HepG2 (cell line): ENCODE results near the gene TRIP6. TPM values are rescaled to one million over a fixed set of nuclear protein-coding genes. Genes with fewer than 3 reads are reported as not detected.
A peak's percentile ranks its signal among the peaks of the same experiment; 100 is the strongest.

ENCODE experiments used
- ATAC-seq: fragments of 200-7000 bp; cut with Tn5 transposase; 3 replicates; pipeline ENCODE4 v1.9.1; 2020; ENCODE audit warnings: mild to moderate bottlenecking, moderate library complexity
- BruUV-seq: library from RNA; stranded (reverse); fragments of 400-500 nt; replicated peaks from 2 replicates; lab custom pipeline; 2021; lab: Mats Ljungman, UMichigan
- CTCF ChIA-PET: fragments of 300-600 bp; formaldehyde crosslinking; extraction: SDS; loops from one replicate; lab custom pipeline; 2021; ENCODE audit warnings: low total read pairs, inconsistent platforms, low intra/inter-chr PET ratio; lab: Yijun Ruan, JAX
- POLR2A ChIA-PET: fragments of 350-600 bp; sonication (Branson Sonifier 250); formaldehyde crosslinking; loops from one replicate; lab custom pipeline; 2020; ENCODE audit warnings: antibody characterized with exemption, inconsistent platforms; lab: Yijun Ruan, JAX
- DNase-seq: peaks from one replicate; pipeline ENCODE4 v3.0.0-alpha.2; 2015; ENCODE audit warnings: low spot score
- FAIRE-seq: peaks from 3 replicates; lab custom pipeline; 2011; peaks lifted over from hg19 to GRCh38; lab: Jason Lieb, UNC
- H2AFZ ChIP-seq: one replicate; pipeline ENCODE4 v1.6.1; 2011; ENCODE audit warnings: low read length, inconsistent platforms
- H3K27ac ChIP-seq: fragments of 300-600 bp; 3 replicates; pipeline ENCODE4 v1.8.0; 2011; ENCODE audit warnings: mixed run types, mild to moderate bottlenecking, mixed read lengths, low read length, inconsistent platforms; ENCODE audit not compliant: insufficient read depth; ENCODE audit errors: extremely low read length
- H3K27me3 ChIP-seq, 2 experiments: fragments of 200-600 bp in 1 of 2; 2 replicates in 1 of 2; 3 replicates in 1 of 2; pipeline versions ENCODE4 v1.6.0 to v1.8.0; 2011; ENCODE audit warnings: low read length in 2 of 2, mild to moderate bottlenecking in 2 of 2, moderate library complexity in 2 of 2, inconsistent platforms in 1 of 2; ENCODE audit not compliant: insufficient read depth in 2 of 2, control insufficient read depth in 1 of 2
- H3K36me3 ChIP-seq, 2 experiments: fragments of 200-600 bp in 1 of 2; replicated peaks in 1 of 2; 2 replicates in 1 of 2; 3 replicates in 1 of 2; pipeline versions ENCODE4 v1.5.1 to v1.8.0; 2011; ENCODE audit warnings: low read length in 2 of 2, inconsistent platforms in 1 of 2; ENCODE audit not compliant: insufficient read depth in 2 of 2, control insufficient read depth in 1 of 2
- H3K4me1 ChIP-seq: 2 replicates; pipeline ENCODE4 v1.5.1; 2012; ENCODE audit warnings: low read length, inconsistent platforms; ENCODE audit not compliant: insufficient read depth
- H3K4me2 ChIP-seq: 2 replicates; pipeline ENCODE4 v1.6.0; 2011; ENCODE audit warnings: low read depth, low read length, inconsistent platforms
- H3K4me3 ChIP-seq, 3 experiments: fragments of 200-600 bp in 1 of 3; sonication (generic), shearing (Covaris generic) in 1 of 3; replicated peaks in 1 of 3; 2 replicates each; pipeline ENCODE4 v1.5.1; 2011 to 2016; ENCODE audit warnings: low read length in 3 of 3, inconsistent platforms in 2 of 3, low read depth in 2 of 3, mild to moderate bottlenecking in 2 of 3, control low read depth in 1 of 3, mixed read lengths in 1 of 3; ENCODE audit not compliant: insufficient read depth in 1 of 3
- H3K79me2 ChIP-seq: one replicate; pipeline ENCODE4 v1.6.1; 2011; ENCODE audit warnings: low read length, inconsistent platforms; ENCODE audit not compliant: insufficient read depth
- H3K9ac ChIP-seq: 2 replicates; pipeline ENCODE4 v1.6.0; 2011; ENCODE audit warnings: mild to moderate bottlenecking, low read depth, low read length, inconsistent platforms; ENCODE audit not compliant: insufficient read depth
- H3K9me3 ChIP-seq: 2 replicates; pipeline ENCODE4 v1.5.1; 2012; ENCODE audit warnings: mild to moderate bottlenecking, low read length
- H4K20me1 ChIP-seq: 2 replicates; pipeline ENCODE4 v1.6.0; 2011; ENCODE audit warnings: inconsistent platforms, mild to moderate bottlenecking, low read length, moderate library complexity; ENCODE audit not compliant: insufficient read depth
- ARID3A ChIP-seq: IDR thresholded peaks from 2 replicates; pipeline ENCODE4 v1.6.1; 2012; ENCODE audit warnings: low read depth, low read length, improper control_type of control experiment
- BATF2 ChIP-seq: sonication (generic); formaldehyde crosslinking; IDR thresholded peaks from 2 replicates; pipeline ENCODE4 v1.8.0; 2022; ENCODE audit warnings: mild to moderate bottlenecking, missing genetic modification reagents, moderate library complexity
- CENPT ChIP-seq: sonication (generic); formaldehyde crosslinking; IDR thresholded peaks from 2 replicates; pipeline ENCODE4 v1.8.0; 2022; ENCODE audit warnings: low read depth, mild to moderate bottlenecking, moderate library complexity, missing genetic modification reagents
- JDP2 ChIP-seq: sonication (generic); formaldehyde crosslinking; IDR thresholded peaks from 2 replicates; pipeline ENCODE4 v1.8.1; 2022; ENCODE audit warnings: missing genetic modification reagents, borderline replicate concordance
- MED1 ChIP-seq: sonication (generic); formaldehyde crosslinking; IDR thresholded peaks from 2 replicates; pipeline ENCODE4 v1.4.0; 2020; ENCODE audit warnings: missing genetic modification reagents
- MTA1 ChIP-seq: sonication (generic); formaldehyde crosslinking; IDR thresholded peaks from 2 replicates; pipeline ENCODE4 v1.4.0; 2020; ENCODE audit warnings: missing genetic modification reagents, mild to moderate bottlenecking, borderline replicate concordance
- NAIF1 ChIP-seq: sonication (generic); formaldehyde crosslinking; IDR thresholded peaks from 2 replicates; pipeline ENCODE4 v1.5.0; 2020; ENCODE audit warnings: mild to moderate bottlenecking, missing genetic modification reagents, borderline replicate concordance
- NFE2L1 ChIP-seq: sonication (generic); formaldehyde crosslinking; IDR thresholded peaks from 2 replicates; pipeline ENCODE4 v1.4.0; 2020; ENCODE audit warnings: missing genetic modification reagents, mild to moderate bottlenecking, borderline replicate concordance
- NR0B2 ChIP-seq: sonication (generic); formaldehyde crosslinking; IDR thresholded peaks from 2 replicates; pipeline ENCODE4 v1.4.0; 2020; ENCODE audit warnings: mild to moderate bottlenecking, missing genetic modification reagents
- NR2C2 ChIP-seq: sonication (generic); formaldehyde crosslinking; IDR thresholded peaks from 2 replicates; pipeline ENCODE4 v1.4.0; 2020; ENCODE audit warnings: missing genetic modification reagents, mild to moderate bottlenecking, moderate library complexity, borderline replicate concordance
- REXO4 ChIP-seq: sonication (generic); formaldehyde crosslinking; IDR thresholded peaks from 2 replicates; pipeline ENCODE4 v1.8.0; 2022; ENCODE audit warnings: missing genetic modification reagents, mild to moderate bottlenecking, borderline replicate concordance
- SMYD3 ChIP-seq: sonication (generic); formaldehyde crosslinking; IDR thresholded peaks from 2 replicates; pipeline ENCODE4 v1.8.1; 2023; ENCODE audit warnings: mild to moderate bottlenecking, missing genetic modification reagents
- SRSF9 ChIP-seq: fragments of 200-400 bp; formaldehyde crosslinking; IDR thresholded peaks from 2 replicates; pipeline ENCODE4 v1.6.1; 2018; ENCODE audit warnings: borderline replicate concordance, mild to moderate bottlenecking, low read depth, low read length; ENCODE audit not compliant: insufficient read depth, poor library complexity, severe bottlenecking
- ZFP91 ChIP-seq: sonication (generic); formaldehyde crosslinking; IDR thresholded peaks from 2 replicates; pipeline ENCODE4 v1.9.0; 2022; ENCODE audit warnings: missing genetic modification reagents, mild to moderate bottlenecking, borderline replicate concordance
- ZNF496 ChIP-seq: sonication (generic); formaldehyde crosslinking; IDR thresholded peaks from 2 replicates; pipeline ENCODE4 v1.8.1; 2023; ENCODE audit warnings: mild to moderate bottlenecking, moderate library complexity, missing genetic modification reagents; ENCODE audit not compliant: insufficient replicate concordance
- ZNF709 ChIP-seq: sonication (generic); formaldehyde crosslinking; IDR thresholded peaks from 2 replicates; pipeline ENCODE4 v1.5.0; 2020; ENCODE audit warnings: mild to moderate bottlenecking, missing genetic modification reagents
- ZSCAN12 ChIP-seq: sonication (generic); formaldehyde crosslinking; IDR thresholded peaks from 2 replicates; pipeline ENCODE4 v1.9.0; 2021; ENCODE audit warnings: mild to moderate bottlenecking, missing genetic modification reagents
- ZSCAN21 ChIP-seq: sonication (generic); formaldehyde crosslinking; IDR thresholded peaks from 2 replicates; pipeline ENCODE4 v1.8.0; 2022; ENCODE audit warnings: mild to moderate bottlenecking, missing genetic modification reagents, moderate library complexity, borderline replicate concordance
- ZSCAN9 ChIP-seq: IDR thresholded peaks from 2 replicates; pipeline ENCODE4 v1.6.1; 2016; ENCODE audit warnings: borderline replicate concordance
- WGBS: methylation state at CpG from one replicate; pipeline ENCODE4 v1.1.6; 2017; ENCODE audit warnings: low lambda C conversion rate; 5-methylcytosine and 5-hydroxymethylcytosine counted together
- in situ Hi-C: cut with HindIII; loops from 2 replicates; pipeline ENCODE4 v1.10.0; 2017; ENCODE audit warnings: low pct_unique_long_range_greater_than_20kb; ENCODE audit not compliant: extremely low pct_ligation_motif_present
- intact Hi-C: fragments of 100-400 bp; cut with micrococcal nuclease; formaldehyde crosslinking; loops from one replicate; pipeline ENCODE4 v1.10.0; 2022; ENCODE audit not compliant: unreplicated experiment
- polyA plus RNA-seq, 8 experiments: library from polyadenylated mRNA; depleted of rRNA in 3 of 8; stranded (reverse) in 7 of 8; unstranded in 1 of 8; fragments of >200 nt; fragmentation: Illumina TruSeq in 4 of 8; extraction: Trizol in 4 of 8; gene quantifications; 2 replicates each; pipeline versions ENCODE4 v1.2.1 to v1.2.3, GENCODE V29; 2011 to 2016; ENCODE audit warnings: low read depth in 4 of 8, missing spikeins in 1 of 8, mixed read lengths in 1 of 8; ENCODE audit not compliant: insufficient read depth in 1 of 8
- total RNA-seq, 5 experiments: library from RNA; depleted of rRNA; stranded (reverse); fragments of >200 nt; fragmentation: Illumina TruSeq; extraction: Trizol; gene quantifications; 2 replicates each; pipeline ENCODE4 v1.2.3, GENCODE V29; 2016; ENCODE audit warnings: low read depth in 1 of 5

Gene TRIP6
- total and polyA plus RNA-seq, 2 of the 13 experiments (the other 11 are each of a cell fraction or from before 2014, with no cell fraction given): 0.34 to 0.38 TPM

GRCh38 chr7:100825751-100826513 lies 41.3 kb upstream of the TRIP6 start:
- BruUV-seq: TSS peak; percentile 61
- WGBS: 10% methylated on average over 17 of the region's 17 CpGs
- Histone ChIP-seq H3K9ac (peak overlapping the region; percentile 78), H3K4me2 (peak overlapping the region; percentile 95), H3K4me1 (peaks cover 55% of the 10 kb centered on the region), H3K27me3 (no peaks in the 10 kb centered on the region; a peak in 2 of 5 replicates), H3K4me3 (peak overlapping the region; percentile 81 to 90 (median 87)), H4K20me1 (peaks cover 13% of the 10 kb centered on the region; the same call in 1 of the 2 replicates), H3K79me2 (peaks cover 36% of the 10 kb centered on the region), H3K9me3 (no peaks in the 10 kb centered on the region), H3K27ac (peak overlapping the region; percentile 69), H3K36me3 (peaks cover 14 to 20% of the 10 kb centered on the region in 2 experiments; a peak in 3 of 5 replicates), H2AFZ (no peak overlapping the region)
- ChIA-PET POLR2A (interaction anchor here (1.3 to 4.1 kb wide), 3 partner anchors 11 to 26 kb away, joined by 6 to 69 read pairs (median 38); no protein-coding TSS in a partner anchor), CTCF (interaction anchor here (1.5 kb wide), 1 partner anchor 27 kb away, joined by 5 read pairs; no protein-coding TSS in a partner anchor)
- ATAC-seq: peak; percentile 36
- DNase-seq: peak; percentile 57
- in situ Hi-C loops: no loop called here
- FAIRE-seq: peak; percentile 18
- intact Hi-C loops: loop anchor here (1.0 kb wide), 1 partner anchor 25 kb away; no protein-coding TSS in a partner anchor
- TF ChIP-seq JDP2 (CRISPR knock-in tag) (no peak), CENPT (no peak), SMYD3 (CRISPR knock-in tag) (no peak), ZNF709 (CRISPR knock-in tag) (no peak), NR2C2 (no peak), ARID3A (no peak), SRSF9 (no peak), ZFP91 (CRISPR knock-in tag) (no peak), ZSCAN9 (CRISPR knock-in tag) (no peak), ZSCAN12 (CRISPR knock-in tag) (no peak), NAIF1 (CRISPR knock-in tag) (no peak), MED1 (CRISPR knock-in tag) (no peak), ZNF496 (no peak), NR0B2 (no peak), NFE2L1 (CRISPR knock-in tag) (no peak), BATF2 (CRISPR knock-in tag) (no peak), REXO4 (CRISPR knock-in tag) (no peak), ZSCAN21 (CRISPR knock-in tag) (no peak), MTA1 (CRISPR knock-in tag) (no peak)
